K562 (cell line): ENCODE data around the gene HCRT. TPM values are rescaled to one million over a fixed set of nuclear protein-coding genes. Genes with fewer than 3 reads are reported as not detected.

Source experiments
- AFF1 ChIP-seq, 2 experiments: fragments of 450-650 bp; IDR thresholded peaks; 2 replicates each; pipeline ENCODE4 v1.6.1; 2018; ENCODE audit warnings: mild to moderate bottlenecking in 2 of 2, low read depth in 1 of 2; ENCODE audit not compliant: partially characterized antibody in 2 of 2
- BCL6 ChIP-seq: fragments of 250-450 bp; sonication (Bioruptor Pico); IDR thresholded peaks from 2 replicates; pipeline ENCODE4 v1.4.0; 2020
- DIDO1 ChIP-seq: fragments of 450-650 bp; IDR thresholded peaks from 2 replicates; pipeline ENCODE4 v1.6.1; 2016; ENCODE audit warnings: low read depth, missing biosample characterization, missing genetic modification characterization
- FOXJ2 ChIP-seq: fragments of 200-800 bp; sonication (Bioruptor generic); IDR thresholded peaks from 2 replicates; pipeline ENCODE4 v1.6.1; 2016; ENCODE audit warnings: missing genetic modification characterization, missing compliant biosample characterization
- HMGN3 ChIP-seq: IDR thresholded peaks from 2 replicates; pipeline ENCODE4 v1.6.1; 2011; ENCODE audit warnings: borderline replicate concordance, low read depth, mild to moderate bottlenecking, mixed read lengths, low read length; ENCODE audit not compliant: insufficient read length; ENCODE audit errors: extremely low read depth
- NCOR1 ChIP-seq: fragments of 450-650 bp; IDR thresholded peaks from 2 replicates; pipeline ENCODE4 v1.6.1; 2016; ENCODE audit warnings: mild to moderate bottlenecking, moderate library complexity
- NUFIP1 ChIP-seq: fragments of 450-650 bp; IDR thresholded peaks from 2 replicates; pipeline ENCODE4 v1.6.1; 2018; ENCODE audit not compliant: partially characterized antibody
- PCBP1 ChIP-seq: fragments of 200-400 bp; formaldehyde crosslinking; IDR thresholded peaks from 2 replicates; pipeline ENCODE4 v1.6.1; 2018; ENCODE audit warnings: mild to moderate bottlenecking, low read depth, low read length; ENCODE audit not compliant: poor library complexity, severe bottlenecking
- POLR2B ChIP-seq: fragments of 450-650 bp; IDR thresholded peaks from 2 replicates; pipeline ENCODE4 v1.6.1; 2018; ENCODE audit warnings: low read depth; ENCODE audit not compliant: partially characterized antibody
- SMAD2 ChIP-seq: fragments of 150-350 bp; IDR thresholded peaks from 2 replicates; pipeline ENCODE4 v1.6.1; 2014; ENCODE audit warnings: low read depth, mild to moderate bottlenecking, low read length
- U2AF1 ChIP-seq: fragments of 200-400 bp; formaldehyde crosslinking; optimal IDR thresholded peaks from 2 replicates; pipeline ENCODE3; 2017; ENCODE audit warnings: mild to moderate bottlenecking, low read depth, low read length, moderate library complexity
- USF2 ChIP-seq: sonication (generic); formaldehyde crosslinking; IDR thresholded peaks from 2 replicates; pipeline ENCODE4 v1.5.0; 2020; ENCODE audit warnings: missing genetic modification reagents
- ZNF217 ChIP-seq: sonication (generic); formaldehyde crosslinking; IDR thresholded peaks from 2 replicates; pipeline ENCODE4 v1.8.0; 2022; ENCODE audit warnings: mild to moderate bottlenecking, missing genetic modification reagents
- ZNF23 ChIP-seq: fragments of 250-450 bp; sonication (Bioruptor Pico); IDR thresholded peaks from 2 replicates; pipeline ENCODE4 v1.4.0; 2020; ENCODE audit warnings: mild to moderate bottlenecking
- ZNF518B ChIP-seq: fragments of 250-450 bp; sonication (Bioruptor Pico); IDR thresholded peaks from 2 replicates; pipeline ENCODE4 v1.5.0; 2021; ENCODE audit warnings: mild to moderate bottlenecking, moderate library complexity
- polyA plus RNA-seq, 8 experiments: library from polyadenylated mRNA; depleted of rRNA in 4 of 8; stranded (reverse) in 5 of 8; unstranded in 3 of 8; fragments of >200 nt; fragmentation: Nextera tagmentation in 2 of 8; fragmentation: Illumina TruSeq in 1 of 8; extraction: Ambion mirVana in 2 of 8; extraction: Trizol in 1 of 8; gene quantifications; 2 replicates each; pipeline versions ENCODE4 v1.2.1 to v1.2.3, GENCODE V29; 2011 to 2014; ENCODE audit warnings: inconsistent platforms in 1 of 8, missing spikeins in 1 of 8
- total RNA-seq, 7 experiments: library from RNA; depleted of rRNA in 6 of 7; stranded (reverse); fragments of >200 nt in 6 of 7; fragmentation: Illumina TruSeq in 2 of 7; extraction: Trizol in 2 of 7; gene quantifications; 2 replicates each; pipeline versions ENCODE4 v1.2.1 to v1.2.3, GENCODE V29; 2011 to 2021; ENCODE audit warnings: low replicate concordance in 1 of 7
- TF ChIP-seq, protein P1 (sequence below): fragments of 450-650 bp; IDR thresholded peaks from 2 replicates; pipeline ENCODE4 v1.6.1; 2016; ENCODE audit warnings: low read depth, mild to moderate bottlenecking, moderate library complexity
- TF ChIP-seq, protein P2 (sequence below): fragments of 250-450 bp; sonication (Bioruptor Pico); IDR thresholded peaks from 2 replicates; pipeline ENCODE4 v1.5.0; 2021

HCRT gene
- total and polyA plus RNA-seq, 9 of the 15 experiments (the other 6 are each of a cell fraction or from before 2014, with no cell fraction given) = not detected

GRCh38 chr17:42193969-42194899 lies 9.0 kb upstream of the HCRT start, which contains the start of gene GHDC (continued):
- TF ChIP-seq AFF1 (IDR thresholded peaks at IDR 0.05; ENCODE audit: low read depth in 1 of 2, partially characterized antibody in 2 of 2) = no peak
- no peak for TF ChIP-seq NCOR1
- TF ChIP-seq NUFIP1 = no peak
- TF ChIP-seq SMAD2 = no peak
- peak; percentile 64 for TF ChIP-seq USF2 (CRISPR knock-in tag)
- no peak for TF ChIP-seq ZNF23 (CRISPR knock-in tag)
- TF ChIP-seq, protein P1, sequence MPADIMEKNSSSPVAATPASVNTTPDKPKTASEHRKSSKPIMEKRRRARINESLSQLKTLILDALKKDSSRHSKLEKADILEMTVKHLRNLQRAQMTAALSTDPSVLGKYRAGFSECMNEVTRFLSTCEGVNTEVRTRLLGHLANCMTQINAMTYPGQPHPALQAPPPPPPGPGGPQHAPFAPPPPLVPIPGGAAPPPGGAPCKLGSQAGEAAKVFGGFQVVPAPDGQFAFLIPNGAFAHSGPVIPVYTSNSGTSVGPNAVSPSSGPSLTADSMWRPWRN = no peak
- TF ChIP-seq POLR2B = peak; percentile 55
- no peak for TF ChIP-seq PCBP1
- TF ChIP-seq HMGN3 = no peak
- TF ChIP-seq ZNF518B = no peak
- TF ChIP-seq, protein P2, sequence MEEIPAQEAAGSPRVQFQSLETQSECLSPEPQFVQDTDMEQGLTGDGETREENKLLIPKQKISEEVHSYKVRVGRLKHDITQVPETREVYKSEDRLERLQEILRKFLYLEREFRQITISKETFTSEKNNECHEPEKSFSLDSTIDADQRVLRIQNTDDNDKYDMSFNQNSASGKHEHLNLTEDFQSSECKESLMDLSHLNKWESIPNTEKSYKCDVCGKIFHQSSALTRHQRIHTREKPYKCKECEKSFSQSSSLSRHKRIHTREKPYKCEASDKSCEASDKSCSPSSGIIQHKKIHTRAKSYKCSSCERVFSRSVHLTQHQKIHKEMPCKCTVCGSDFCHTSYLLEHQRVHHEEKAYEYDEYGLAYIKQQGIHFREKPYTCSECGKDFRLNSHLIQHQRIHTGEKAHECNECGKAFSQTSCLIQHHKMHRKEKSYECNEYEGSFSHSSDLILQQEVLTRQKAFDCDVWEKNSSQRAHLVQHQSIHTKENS (CRISPR knock-in tag) = no peak
- no peak for TF ChIP-seq BCL6 (CRISPR knock-in tag)
- TF ChIP-seq U2AF1 = no peak
- no peak for TF ChIP-seq FOXJ2 (tag)
- no peak for TF ChIP-seq DIDO1 (tag)
- no peak for TF ChIP-seq ZNF217
